Subcutaneous adipose tissue (tissue), 4 donors: ENCODE measurements around the gene HSCB. TPM values are rescaled to one million over a fixed set of nuclear protein-coding genes. Genes with fewer than 3 reads are reported as not detected.

Experiments
- CTCF ChIP-seq: fragments of 450-650 bp; IDR thresholded peaks from one replicate; pipeline ENCODE4 v1.5.1; 2016; ENCODE audit warnings: low read depth, mild to moderate bottlenecking, control low read depth, antibody characterized with exemption, moderate library complexity
- total RNA-seq, 4 donors: library from RNA; depleted of rRNA; stranded (reverse); fragments of >200 nt; gene quantifications; one replicate each; pipeline ENCODE4 v1.1.0, GENCODE V29; 2016

The HSCB gene
- total RNA-seq, 4 donors from 2014 or later, result 10.6 to 26.0 (median 20.9) TPM

GRCh38 chr22:28798810-28799605 is 57.2 kb downstream of the HSCB start:
- no peak for TF ChIP-seq CTCF

- TF ChIP-seq CTCF, result no peak
These were observed 57.9 kb downstream of the HSCB start for GRCh38 chr22:28799606-28800307.

- no peak for TF ChIP-seq CTCF
These were observed 58.6 kb downstream of the HSCB start, which contains the start of gene XBP1 for GRCh38 chr22:28800308-28801041. TSS of gene XBP1 (minus strand) at chr22:28800569.

GRCh38 chr22:28801845-28802594 is 60.2 kb downstream of the HSCB start:
- no peak for TF ChIP-seq CTCF

GRCh38 chr22:28802595-28803123 is 60.8 kb downstream of the HSCB start:
- no peak for TF ChIP-seq CTCF

Other genes starting within 250 kb of the HSCB start
- gene TTC28, start 62.2 kb upstream of the HSCB start, total RNA-seq, result 10 to 100 TPM; 42.6 to 71.6 (median 43.4) TPM
- gene CHEK2, start 219 bp upstream of the HSCB start, total RNA-seq, result 10 to 100 TPM in 1 of 4 donors, 1 to 10 TPM in 3; 2.6 to 14.4 (median 5.8) TPM
- 10 to 100 TPM; 17.1 to 21.5 (median 18.4) TPM for gene CCDC117, start 30.7 kb downstream of the HSCB start, total RNA-seq
- 100 to 1,000 TPM in 1 of 4 donors, 10 to 100 TPM in 3; 87.5 to 185 (median 90.4) TPM for gene XBP1, start 58.5 kb downstream of the HSCB start, total RNA-seq
- gene ZNRF3, start 141.5 kb downstream of the HSCB start, total RNA-seq, result 1 to 10 TPM; 1.7 to 8.1 (median 4.8) TPM